ENCODE data around the gene MIER2.

Gene MIER2

DNA sequence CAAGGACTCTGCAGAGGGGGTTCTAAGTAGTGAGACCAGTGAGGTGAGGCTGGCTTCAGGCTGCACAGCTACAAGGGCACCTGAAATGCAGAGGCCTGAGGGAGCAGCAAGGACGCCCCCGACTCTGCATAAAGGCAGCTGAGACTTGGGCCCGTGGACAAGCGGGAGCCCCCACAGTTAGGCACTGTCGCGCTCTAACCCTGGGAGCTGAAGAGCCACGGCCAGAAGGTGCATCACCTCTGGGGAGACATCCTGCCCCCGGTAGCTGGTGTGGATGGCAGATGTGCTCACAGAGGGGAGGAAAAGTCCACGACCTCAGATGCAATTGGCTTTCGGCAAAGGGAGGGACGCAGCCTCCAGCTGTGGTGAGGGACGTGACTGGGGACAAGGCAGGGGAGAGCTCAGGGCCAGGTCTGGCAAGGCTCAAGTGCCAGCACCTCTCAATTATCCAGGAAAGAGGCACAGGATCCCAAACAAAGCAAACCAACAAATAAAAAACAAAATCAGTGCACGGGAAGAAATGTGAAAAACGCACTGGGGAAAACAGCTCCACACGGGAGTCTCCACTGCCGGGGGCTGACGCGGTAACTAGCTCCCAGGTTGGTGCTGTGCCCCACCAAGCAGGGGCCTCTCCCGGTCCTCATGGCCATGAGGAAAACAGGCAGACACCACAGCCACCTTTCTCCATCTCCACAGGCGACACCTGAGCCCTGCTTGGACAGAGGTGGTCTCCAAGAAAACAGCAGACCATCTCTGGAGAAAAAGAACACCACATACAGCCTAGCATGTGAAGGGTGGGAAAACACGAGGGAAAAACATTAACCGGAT, 30.4 kb downstream of the MIER2 start:
- Histone ChIP-seq H3F3A (ENCODE audit: insufficient read depth, low read length) (no peaks in the 10 kb centered on the region), H3K36me3 (ENCODE audit: insufficient read depth, low read length) (peaks cover 9% of the 10 kb centered on the region), H3K9me2 (ENCODE audit: low read depth, low read length) (no peaks in the 10 kb centered on the region), H4K20me1 (ENCODE audit: insufficient read depth, low read length) (no peaks in the 10 kb centered on the region), H3K4me2 (ENCODE audit: low read length) (no peak overlapping the region), H2AFZ (ENCODE audit: low read length) (no peak overlapping the region), H3K27ac (ENCODE audit: low read depth, low read length, poor library complexity, severe bottlenecking) (no peak overlapping the region), H3K79me2 (ENCODE audit: insufficient read depth, low read length) (no peaks in the 10 kb centered on the region), H3K9me3 (ENCODE audit: low read length) (0 out of 2 replicates have a peak, but pooled peaks cover 4% of the 10 kb centered on the region), H3K4me1 (ENCODE audit: insufficient read depth, low read length, severe bottlenecking) (peaks cover 6% of the 10 kb centered on the region), H3K9ac (ENCODE audit: low read length) (no peak overlapping the region), H3K4me3 (ENCODE audit: low read depth, low read length, poor library complexity, severe bottlenecking) (no peak overlapping the region), H3K27me3 (ENCODE audit: insufficient read depth, low read length) (no peaks in the 10 kb centered on the region)
- TF ChIP-seq, protein P1, sequence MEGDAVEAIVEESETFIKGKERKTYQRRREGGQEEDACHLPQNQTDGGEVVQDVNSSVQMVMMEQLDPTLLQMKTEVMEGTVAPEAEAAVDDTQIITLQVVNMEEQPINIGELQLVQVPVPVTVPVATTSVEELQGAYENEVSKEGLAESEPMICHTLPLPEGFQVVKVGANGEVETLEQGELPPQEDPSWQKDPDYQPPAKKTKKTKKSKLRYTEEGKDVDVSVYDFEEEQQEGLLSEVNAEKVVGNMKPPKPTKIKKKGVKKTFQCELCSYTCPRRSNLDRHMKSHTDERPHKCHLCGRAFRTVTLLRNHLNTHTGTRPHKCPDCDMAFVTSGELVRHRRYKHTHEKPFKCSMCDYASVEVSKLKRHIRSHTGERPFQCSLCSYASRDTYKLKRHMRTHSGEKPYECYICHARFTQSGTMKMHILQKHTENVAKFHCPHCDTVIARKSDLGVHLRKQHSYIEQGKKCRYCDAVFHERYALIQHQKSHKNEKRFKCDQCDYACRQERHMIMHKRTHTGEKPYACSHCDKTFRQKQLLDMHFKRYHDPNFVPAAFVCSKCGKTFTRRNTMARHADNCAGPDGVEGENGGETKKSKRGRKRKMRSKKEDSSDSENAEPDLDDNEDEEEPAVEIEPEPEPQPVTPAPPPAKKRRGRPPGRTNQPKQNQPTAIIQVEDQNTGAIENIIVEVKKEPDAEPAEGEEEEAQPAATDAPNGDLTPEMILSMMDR (IDR thresholded peaks at IDR 0.05; ENCODE audit: low read length) = no peak
- TF ChIP-seq EZH2 (IDR thresholded peaks at IDR 0.05; ENCODE audit: borderline replicate concordance, low read length) = no peak

DNA sequence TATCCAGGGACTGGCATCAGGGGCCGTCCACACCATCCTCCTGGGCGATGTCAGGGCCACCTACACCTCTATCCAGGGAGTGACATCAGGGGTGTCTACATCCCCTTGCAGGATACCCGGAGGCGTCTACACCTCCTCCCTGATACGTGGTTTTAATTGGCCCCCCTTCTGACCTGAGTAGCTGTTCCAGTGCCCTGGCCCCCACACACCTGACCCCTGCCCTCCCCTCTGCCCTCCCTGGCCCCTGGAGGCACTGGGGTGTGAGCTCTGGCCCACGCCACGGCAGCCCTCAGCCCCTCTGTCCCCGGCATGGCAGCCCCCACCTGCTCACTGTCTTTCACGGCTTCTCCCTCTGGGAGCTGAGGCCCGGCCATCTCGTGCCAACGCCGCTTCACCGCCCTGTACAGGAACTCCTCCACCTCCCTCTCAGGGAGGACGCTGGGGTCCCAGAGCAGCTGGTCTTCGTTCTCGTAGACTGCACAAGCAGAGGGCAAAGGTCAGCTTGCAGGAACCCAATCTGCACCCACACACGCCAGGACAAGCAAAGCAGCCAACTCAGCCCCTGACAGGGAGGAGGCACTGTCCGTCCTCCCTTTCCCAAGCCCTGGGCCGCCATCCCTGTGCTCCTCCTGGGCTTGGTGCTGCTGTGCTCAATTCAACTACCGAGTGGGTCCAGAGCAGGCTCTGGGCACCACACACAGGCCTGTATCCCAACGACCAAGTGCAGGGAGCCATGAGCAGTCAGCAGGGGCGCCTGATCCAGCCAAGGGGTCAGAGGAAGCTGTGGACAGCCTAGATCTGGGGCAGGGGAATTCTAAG, 31.2 kb downstream of the MIER2 start:
- Histone ChIP-seq H3K4me1 (ENCODE audit: insufficient read depth, low read length, severe bottlenecking) (peaks cover 6% of the 10 kb centered on the region), H3K79me2 (ENCODE audit: insufficient read depth, low read length) (no peaks in the 10 kb centered on the region), H3K9ac (ENCODE audit: low read length) (no peak overlapping the region), H3K27me3 (ENCODE audit: insufficient read depth, low read length) (no peaks in the 10 kb centered on the region), H3K4me2 (ENCODE audit: low read length) (no peak overlapping the region), H2AFZ (ENCODE audit: low read length) (no peak overlapping the region), H3K9me2 (ENCODE audit: low read depth, low read length) (no peaks in the 10 kb centered on the region), H3F3A (ENCODE audit: insufficient read depth, low read length) (no peaks in the 10 kb centered on the region), H3K4me3 (ENCODE audit: low read depth, low read length, poor library complexity, severe bottlenecking) (no peak overlapping the region), H4K20me1 (ENCODE audit: insufficient read depth, low read length) (no peaks in the 10 kb centered on the region), H3K27ac (ENCODE audit: low read depth, low read length, poor library complexity, severe bottlenecking) (no peak overlapping the region), H3K9me3 (ENCODE audit: low read length) (0 out of 2 replicates have a peak, but pooled peaks cover 4% of the 10 kb centered on the region), H3K36me3 (ENCODE audit: insufficient read depth, low read length) (peaks cover 8% of the 10 kb centered on the region)
- no peak for TF ChIP-seq EZH2 (IDR thresholded peaks at IDR 0.05; ENCODE audit: borderline replicate concordance, low read length)
- TF ChIP-seq, protein P1 (IDR thresholded peaks at IDR 0.05; ENCODE audit: low read length) = no peak

DNA sequence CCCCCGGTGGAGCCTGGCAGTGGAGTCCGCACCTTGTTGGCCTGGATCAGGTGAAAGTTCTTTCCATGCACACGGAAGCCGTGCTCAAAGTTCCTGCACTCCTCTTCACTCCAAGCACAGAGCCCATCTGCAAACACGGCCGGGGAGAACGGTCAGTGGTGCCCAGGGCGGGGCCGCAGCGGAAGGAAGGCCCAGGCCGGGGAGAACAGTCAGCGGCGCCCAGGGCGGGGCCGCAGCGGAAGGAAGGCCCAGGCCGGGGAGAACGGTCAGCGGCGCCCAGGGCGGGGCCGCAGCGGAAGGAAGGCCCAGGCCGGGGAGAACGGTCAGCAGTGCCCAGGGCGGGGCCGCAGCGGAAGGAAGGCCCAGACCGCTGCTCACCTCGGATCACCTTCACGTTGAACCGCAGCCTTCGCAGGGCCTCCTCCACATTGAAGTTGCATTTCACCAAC, 32.8 kb downstream of the MIER2 start:
- Histone ChIP-seq H3F3A (ENCODE audit: insufficient read depth, low read length) (no peaks in the 10 kb centered on the region), H3K27me3 (ENCODE audit: insufficient read depth, low read length) (no peaks in the 10 kb centered on the region), H3K9me3 (ENCODE audit: low read length) (no peaks in the 10 kb centered on the region), H3K9ac (ENCODE audit: low read length) (no peak overlapping the region), H3K4me1 (ENCODE audit: insufficient read depth, low read length, severe bottlenecking) (peaks cover 6% of the 10 kb centered on the region), H3K4me3 (ENCODE audit: low read depth, low read length, poor library complexity, severe bottlenecking) (no peak overlapping the region), H3K27ac (ENCODE audit: low read depth, low read length, poor library complexity, severe bottlenecking) (no peak overlapping the region), H3K79me2 (ENCODE audit: insufficient read depth, low read length) (no peaks in the 10 kb centered on the region), H4K20me1 (ENCODE audit: insufficient read depth, low read length) (no peaks in the 10 kb centered on the region), H3K4me2 (ENCODE audit: low read length) (no peak overlapping the region), H3K36me3 (ENCODE audit: insufficient read depth, low read length) (no peaks in the 10 kb centered on the region), H2AFZ (ENCODE audit: low read length) (no peak overlapping the region), H3K9me2 (ENCODE audit: low read depth, low read length) (no peaks in the 10 kb centered on the region)
- TF ChIP-seq EZH2 (IDR thresholded peaks at IDR 0.05; ENCODE audit: borderline replicate concordance, low read length) = no peak
- TF ChIP-seq, protein P1 (IDR thresholded peaks at IDR 0.05; ENCODE audit: low read length) = no peak

Data from OCI-LY1 (cell line).